Thyroid gland (tissue), 4 donors: ENCODE results near the gene AMIGO1.

Source experiments
- CTCF ChIP-seq, 6 experiments: fragments of 200-600 bp in 3 of 6; fragments of 450-650 bp in 3 of 6; sonication (generic) in 3 of 6; IDR thresholded peaks; one replicate each; pipeline ENCODE4 v1.5.1; 2016 to 2019; ENCODE audit warnings: antibody characterized with exemption in 6 of 6, mild to moderate bottlenecking in 2 of 6, inconsistent platforms in 1 of 6, moderate library complexity in 1 of 6
- POLR2A ChIP-seq, 2 donors: fragments of 450-650 bp; IDR thresholded peaks; one replicate each; pipeline ENCODE4 v1.6.1; 2017; ENCODE audit warnings: antibody characterized with exemption in 2 of 2, mild to moderate bottlenecking in 2 of 2, moderate library complexity in 1 of 2

GRCh38 chr1:109493805-109494539 is 15.6 kb downstream of the AMIGO1 start, which contains the start of gene CYB561D1:
- peak; percentile 67 to 95 (median 93) for TF ChIP-seq CTCF (IDR thresholded peaks at IDR 0.05)
- TF ChIP-seq POLR2A (IDR thresholded peaks at IDR 0.05) = peak in 1 of 2 donors; percentile 68
